GM12878 (cell line): Measurements from ENCODE around the gene TMEM50A. TPM values are rescaled to one million over a fixed set of nuclear protein-coding genes. Genes with fewer than 3 reads are reported as not detected.

Experiments
- RAD51 ChIP-seq: fragments of 450-650 bp; IDR thresholded peaks from 2 replicates; pipeline ENCODE4 v1.6.1; 2016; ENCODE audit warnings: moderate library complexity, mild to moderate bottlenecking, inconsistent platforms
- SIX5 ChIP-seq: IDR thresholded peaks from 2 replicates; pipeline ENCODE4 v1.6.1; 2011; ENCODE audit warnings: mild to moderate bottlenecking, low read depth, low read length, moderate library complexity; ENCODE audit not compliant: severe bottlenecking
- ZNF592 ChIP-seq: fragments of 450-650 bp; IDR thresholded peaks from 2 replicates; pipeline ENCODE4 v1.6.1; 2017; ENCODE audit warnings: mild to moderate bottlenecking, moderate library complexity
- polyA plus RNA-seq, 11 experiments: library from polyadenylated mRNA; depleted of rRNA in 4 of 11; unstranded in 6 of 11; stranded (reverse) in 5 of 11; fragments of >200 nt; fragmentation: Nextera tagmentation in 4 of 11; fragmentation: Illumina TruSeq in 1 of 11; extraction: Ambion mirVana in 4 of 11; extraction: Trizol in 1 of 11; gene quantifications; 1 replicate in 1 of 11; 2 replicates in 10 of 11; pipeline versions ENCODE4 v1.2.1 to v1.2.3, GENCODE V29; 2011 to 2016; ENCODE audit warnings: inconsistent platforms in 2 of 11, missing spikeins in 2 of 11, low read depth in 1 of 11
- total RNA-seq, 4 experiments: library from RNA; depleted of rRNA in 3 of 4; stranded (reverse); fragments of >200 nt in 3 of 4; fragmentation: Illumina TruSeq in 1 of 4; extraction: Trizol in 1 of 4; gene quantifications; 2 replicates each; pipeline versions ENCODE4 v1.2.1 to v1.2.3, GENCODE V29; 2013 to 2021
- TF ChIP-seq, protein P1 (sequence below): fragments of 450-650 bp; IDR thresholded peaks from 2 replicates; pipeline ENCODE4 v1.6.1; 2016; ENCODE audit warnings: mild to moderate bottlenecking
- TF ChIP-seq, protein P2 (sequence below): fragments of 450-650 bp; IDR thresholded peaks from 2 replicates; pipeline ENCODE4 v1.6.1; 2016; ENCODE audit warnings: mild to moderate bottlenecking, moderate library complexity, borderline replicate concordance

TMEM50A gene
- total and polyA plus RNA-seq, 10 of the 15 experiments (the other 5 are each of a cell fraction or from before 2014, with no cell fraction given) = 23.5 to 148 (median 85.5) TPM

GRCh38 chr1:25343872-25344271, 5.7 kb downstream of the TMEM50A start (continued):
- no peak for TF ChIP-seq ZNF592
- TF ChIP-seq, protein P1, sequence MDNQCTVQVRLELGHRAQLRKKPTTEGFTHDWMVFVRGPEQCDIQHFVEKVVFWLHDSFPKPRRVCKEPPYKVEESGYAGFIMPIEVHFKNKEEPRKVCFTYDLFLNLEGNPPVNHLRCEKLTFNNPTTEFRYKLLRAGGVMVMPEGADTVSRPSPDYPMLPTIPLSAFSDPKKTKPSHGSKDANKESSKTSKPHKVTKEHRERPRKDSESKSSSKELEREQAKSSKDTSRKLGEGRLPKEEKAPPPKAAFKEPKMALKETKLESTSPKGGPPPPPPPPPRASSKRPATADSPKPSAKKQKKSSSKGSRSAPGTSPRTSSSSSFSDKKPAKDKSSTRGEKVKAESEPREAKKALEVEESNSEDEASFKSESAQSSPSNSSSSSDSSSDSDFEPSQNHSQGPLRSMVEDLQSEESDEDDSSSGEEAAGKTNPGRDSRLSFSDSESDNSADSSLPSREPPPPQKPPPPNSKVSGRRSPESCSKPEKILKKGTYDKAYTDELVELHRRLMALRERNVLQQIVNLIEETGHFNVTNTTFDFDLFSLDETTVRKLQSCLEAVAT = no peak
- TF ChIP-seq SIX5 = no peak
- TF ChIP-seq, protein P2, sequence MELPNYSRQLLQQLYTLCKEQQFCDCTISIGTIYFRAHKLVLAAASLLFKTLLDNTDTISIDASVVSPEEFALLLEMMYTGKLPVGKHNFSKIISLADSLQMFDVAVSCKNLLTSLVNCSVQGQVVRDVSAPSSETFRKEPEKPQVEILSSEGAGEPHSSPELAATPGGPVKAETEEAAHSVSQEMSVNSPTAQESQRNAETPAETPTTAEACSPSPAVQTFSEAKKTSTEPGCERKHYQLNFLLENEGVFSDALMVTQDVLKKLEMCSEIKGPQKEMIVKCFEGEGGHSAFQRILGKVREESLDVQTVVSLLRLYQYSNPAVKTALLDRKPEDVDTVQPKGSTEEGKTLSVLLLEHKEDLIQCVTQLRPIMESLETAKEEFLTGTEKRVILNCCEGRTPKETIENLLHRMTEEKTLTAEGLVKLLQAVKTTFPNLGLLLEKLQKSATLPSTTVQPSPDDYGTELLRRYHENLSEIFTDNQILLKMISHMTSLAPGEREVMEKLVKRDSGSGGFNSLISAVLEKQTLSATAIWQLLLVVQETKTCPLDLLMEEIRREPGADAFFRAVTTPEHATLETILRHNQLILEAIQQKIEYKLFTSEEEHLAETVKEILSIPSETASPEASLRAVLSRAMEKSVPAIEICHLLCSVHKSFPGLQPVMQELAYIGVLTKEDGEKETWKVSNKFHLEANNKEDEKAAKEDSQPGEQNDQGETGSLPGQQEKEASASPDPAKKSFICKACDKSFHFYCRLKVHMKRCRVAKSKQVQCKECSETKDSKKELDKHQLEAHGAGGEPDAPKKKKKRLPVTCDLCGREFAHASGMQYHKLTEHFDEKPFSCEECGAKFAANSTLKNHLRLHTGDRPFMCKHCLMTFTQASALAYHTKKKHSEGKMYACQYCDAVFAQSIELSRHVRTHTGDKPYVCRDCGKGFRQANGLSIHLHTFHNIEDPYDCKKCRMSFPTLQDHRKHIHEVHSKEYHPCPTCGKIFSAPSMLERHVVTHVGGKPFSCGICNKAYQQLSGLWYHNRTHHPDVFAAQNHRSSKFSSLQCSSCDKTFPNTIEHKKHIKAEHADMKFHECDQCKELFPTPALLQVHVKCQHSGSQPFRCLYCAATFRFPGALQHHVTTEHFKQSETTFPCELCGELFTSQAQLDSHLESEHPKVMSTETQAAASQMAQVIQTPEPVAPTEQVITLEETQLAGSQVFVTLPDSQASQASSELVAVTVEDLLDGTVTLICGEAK = no peak
- TF ChIP-seq RAD51 = no peak
